ENCODE data around the gene RPE65.
"Not testable (repeated sequence)": the region's sequence is repeated elsewhere in the genome, so short reads cannot be mapped to it uniquely, and the experiment has no call there.

Gene RPE65

GRCh38 chr1:68449901-68450300 lies at the start of gene RPE65:
Gene RPE65 (minus strand): TSS chr1:68449954. CDS start chr1:68449905, 49 bp downstream.
- DNase-seq = no peak

GRCh38 chr1:68497358-68497698 lies 47.6 kb upstream of the RPE65 start:
- no peak for DNase-seq

DNA sequence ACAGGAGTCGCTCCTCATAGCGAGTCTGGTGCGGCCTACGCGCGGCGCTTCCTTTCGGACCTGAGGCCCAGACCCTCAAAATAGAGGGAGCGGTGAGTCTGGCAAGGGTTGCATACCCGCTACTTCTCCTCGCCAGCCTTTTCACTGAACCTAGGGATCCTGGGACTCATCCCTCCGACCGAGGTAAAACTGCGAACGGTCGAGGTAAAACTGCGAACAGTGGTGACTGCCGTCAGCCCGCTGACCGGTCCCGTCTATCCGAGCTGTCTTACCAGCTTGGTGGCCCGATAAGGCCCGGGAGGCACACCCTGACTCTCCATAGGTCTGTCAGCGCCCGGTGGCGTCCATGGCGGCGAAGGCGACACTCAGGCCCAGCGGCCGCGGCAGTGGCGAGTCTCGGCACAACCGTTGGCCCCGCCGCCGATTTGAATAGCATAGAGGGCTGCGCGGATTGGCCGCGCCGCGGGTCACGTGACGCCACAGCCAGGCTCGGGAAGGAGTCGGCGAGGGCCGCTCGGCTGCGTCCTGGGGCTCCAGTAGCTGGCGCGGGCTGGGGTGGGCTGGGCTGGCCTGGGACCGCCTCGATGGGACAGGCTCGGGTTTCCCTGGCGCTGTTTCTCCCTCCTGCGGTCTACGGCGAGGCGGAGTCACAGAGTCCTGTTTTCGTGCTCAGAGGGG lies 47.1 kb upstream of the RPE65 start, which contains the start of gene DEPDC1:
TSS of gene DEPDC1 (minus strand) at position 403 of the 678 bp plus-strand sequence. CDS start at position 320, 83 bp downstream.
- DNase-seq = peak; percentile 69

- DNase-seq = no peak
These were observed 46.4 kb upstream of the RPE65 start for GRCh38 chr1:68495968-68496679.

- DNase-seq = no peak
These were observed 45.8 kb upstream of the RPE65 start for GRCh38 chr1:68495532-68495931.

DNA sequence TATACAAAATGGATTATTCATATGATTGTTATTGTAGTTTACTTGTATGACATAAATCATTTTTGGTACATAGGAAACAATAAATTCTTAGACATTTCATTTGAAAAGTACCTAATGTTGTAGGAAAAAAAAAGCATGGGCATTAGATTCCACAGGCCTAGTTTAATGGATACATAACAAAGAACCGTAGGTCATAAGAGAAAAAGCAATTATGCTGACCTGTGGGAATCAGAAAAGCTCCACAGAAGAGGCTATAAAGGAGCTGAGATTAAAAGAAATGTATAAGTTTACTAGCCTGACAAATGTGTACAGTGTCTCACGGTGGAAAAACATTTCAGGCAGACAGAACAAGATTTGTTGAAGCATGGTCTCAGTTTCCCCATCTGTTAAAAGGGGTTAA lies 43.4 kb upstream of the RPE65 start:
- no peak for DNase-seq

GRCh38 chr1:68492255-68492654 lies 42.5 kb upstream of the RPE65 start:
- not testable (repeated sequence) for DNase-seq

DNA sequence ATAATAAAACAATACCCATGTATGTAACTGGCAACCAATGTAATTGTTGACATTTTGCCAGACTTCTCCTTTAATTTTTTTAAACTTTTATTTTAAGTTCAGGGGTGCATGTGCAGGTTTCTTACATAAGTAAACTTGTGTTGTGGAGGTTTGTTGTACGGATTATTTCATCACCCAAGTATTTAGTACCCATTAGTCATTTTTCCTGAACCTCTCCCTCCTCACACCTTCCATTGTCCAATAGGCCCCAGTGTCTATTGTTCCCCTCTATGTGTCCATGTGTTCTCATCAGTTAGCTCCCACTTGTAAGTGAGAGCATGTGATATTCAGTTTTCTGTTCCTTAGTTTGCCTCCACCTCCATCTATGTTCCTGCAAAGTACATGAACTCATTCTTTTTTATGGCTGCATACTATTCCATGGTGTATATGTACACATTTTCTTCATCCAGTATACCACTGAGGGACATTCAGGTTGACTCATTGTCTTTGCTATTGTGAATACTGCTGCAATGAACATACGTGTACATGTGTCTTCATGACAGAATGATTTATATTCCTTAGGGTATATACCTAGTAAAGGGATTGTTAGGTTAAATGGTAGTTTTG lies 40.4 kb upstream of the RPE65 start:
- DNase-seq = no peak

GRCh38 chr1:68485431-68486022 lies 35.8 kb upstream of the RPE65 start:
- no peak for DNase-seq

GRCh38 chr1:68484618-68485017 lies 34.9 kb upstream of the RPE65 start:
- no peak for DNase-seq

DNA sequence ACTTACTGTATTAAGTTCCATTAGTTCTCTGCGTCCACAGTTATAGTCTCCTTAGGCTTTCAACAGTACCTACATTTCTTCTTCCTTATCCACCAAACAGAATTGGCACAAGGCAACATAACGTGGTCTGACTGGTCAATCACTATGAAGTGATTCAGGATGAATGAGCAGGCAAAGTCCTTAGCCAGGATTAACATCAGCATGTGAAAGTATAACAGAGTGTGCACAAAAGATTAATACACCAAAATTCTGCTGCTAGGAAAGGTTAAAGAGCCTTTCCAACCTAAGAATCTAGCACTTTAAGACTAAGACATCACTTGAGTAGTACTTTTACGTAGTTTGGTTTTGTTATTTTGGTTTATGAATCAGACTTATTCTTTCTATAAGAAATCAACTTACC lies 31.3 kb upstream of the RPE65 start:
- no peak for DNase-seq

DNA sequence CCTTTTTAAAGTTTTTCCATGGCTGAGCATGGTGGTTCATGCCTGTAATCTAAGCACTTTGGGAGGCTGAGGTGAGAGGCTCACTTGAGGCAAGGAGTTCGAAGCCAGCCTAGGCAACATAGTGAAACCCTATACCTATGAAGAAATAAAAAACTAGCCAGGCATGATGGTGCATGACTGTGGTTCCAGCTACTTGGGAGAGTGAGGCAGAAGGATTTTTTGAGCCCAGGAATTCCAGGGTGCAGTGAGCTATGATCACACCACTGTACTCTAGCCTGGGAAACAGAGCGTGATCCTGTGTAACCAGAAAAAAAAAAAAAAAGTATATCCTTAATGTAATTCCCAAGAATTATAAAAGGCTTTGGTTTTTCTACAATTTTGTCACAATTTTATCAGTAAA lies 29.7 kb upstream of the RPE65 start:
- DNase-seq = no peak

DNA sequence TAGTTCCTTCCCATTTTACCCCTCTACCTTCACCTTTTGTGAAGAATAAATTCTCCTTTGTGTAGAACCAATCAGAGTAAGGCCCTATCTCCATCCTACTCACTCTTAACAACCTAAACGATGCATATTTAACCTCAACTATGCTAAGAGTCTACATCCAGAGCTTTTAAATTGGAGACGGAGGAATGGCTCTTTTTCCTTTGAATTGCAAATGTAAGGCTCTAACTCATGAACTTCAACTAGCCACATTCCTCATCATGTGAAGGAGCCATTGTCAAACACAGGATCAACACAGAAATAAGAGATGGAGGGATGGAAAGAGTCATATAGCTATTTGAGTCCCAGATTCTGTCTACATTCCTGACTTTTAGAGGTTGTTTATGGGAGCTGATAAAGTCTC lies 28.9 kb upstream of the RPE65 start:
- no peak for DNase-seq

DNA sequence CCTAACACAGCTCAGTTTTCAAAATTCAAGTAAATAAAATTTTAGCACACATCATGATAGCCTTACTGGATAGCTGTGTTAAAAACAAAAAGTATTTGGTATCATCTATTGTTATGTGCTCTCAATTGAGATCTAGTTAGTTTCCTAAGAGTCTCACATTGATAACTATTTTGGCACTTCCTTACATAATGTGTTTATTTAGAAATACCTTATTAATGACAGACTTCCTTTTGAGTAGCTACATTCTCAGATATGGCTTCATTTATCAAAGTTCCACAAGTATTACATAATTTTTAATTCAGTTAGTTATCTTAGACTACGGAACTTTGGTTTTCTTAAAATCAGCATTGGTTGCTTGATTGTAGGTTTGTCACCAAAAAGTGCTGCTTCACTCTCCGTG lies 26.9 kb upstream of the RPE65 start:
- DNase-seq = not testable (repeated sequence)

DNA sequence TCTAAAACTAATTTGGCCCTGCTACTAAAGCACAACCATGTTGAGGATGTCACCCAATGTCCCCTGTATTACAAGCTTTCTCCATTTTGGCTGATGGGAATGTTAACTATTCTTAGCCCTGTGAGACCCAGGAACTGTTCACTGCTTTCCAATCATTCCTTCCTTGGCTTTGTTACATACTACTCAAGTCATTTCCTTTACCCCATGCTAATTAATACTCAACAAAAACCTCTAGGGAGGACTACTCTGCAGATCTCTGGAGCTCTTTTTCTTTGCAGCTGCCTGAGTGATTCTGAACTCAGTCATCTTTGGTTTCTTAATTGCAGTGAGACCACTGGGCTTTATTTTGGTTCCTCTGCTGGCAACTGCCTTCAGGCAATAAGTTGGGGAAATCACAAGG lies 23.3 kb upstream of the RPE65 start:
- no peak for DNase-seq

GRCh38 chr1:68470388-68470970 lies 20.7 kb upstream of the RPE65 start:
- no peak for DNase-seq

- no peak for DNase-seq
These were observed 15.1 kb upstream of the RPE65 start for GRCh38 chr1:68464891-68465290.

DNA sequence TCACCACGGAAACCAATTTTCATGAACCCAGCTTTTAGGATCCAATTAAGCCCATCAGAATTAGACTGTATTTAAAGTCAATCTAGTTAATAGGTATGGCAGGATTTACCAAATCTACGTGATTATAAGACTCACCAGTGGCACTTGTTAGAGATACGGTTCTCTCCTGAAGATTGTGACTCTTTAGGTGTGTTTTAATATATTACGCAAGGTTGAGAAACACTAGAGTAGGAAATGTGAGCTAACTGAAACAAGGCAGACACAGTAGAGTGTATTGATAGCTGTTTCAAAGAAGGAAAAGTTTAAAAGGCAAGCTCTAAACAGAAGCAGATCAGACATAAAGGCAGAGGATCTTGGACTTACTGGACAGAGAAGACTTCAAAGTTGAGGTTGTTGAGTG lies 11.2 kb upstream of the RPE65 start:
- DNase-seq = no peak

DNA sequence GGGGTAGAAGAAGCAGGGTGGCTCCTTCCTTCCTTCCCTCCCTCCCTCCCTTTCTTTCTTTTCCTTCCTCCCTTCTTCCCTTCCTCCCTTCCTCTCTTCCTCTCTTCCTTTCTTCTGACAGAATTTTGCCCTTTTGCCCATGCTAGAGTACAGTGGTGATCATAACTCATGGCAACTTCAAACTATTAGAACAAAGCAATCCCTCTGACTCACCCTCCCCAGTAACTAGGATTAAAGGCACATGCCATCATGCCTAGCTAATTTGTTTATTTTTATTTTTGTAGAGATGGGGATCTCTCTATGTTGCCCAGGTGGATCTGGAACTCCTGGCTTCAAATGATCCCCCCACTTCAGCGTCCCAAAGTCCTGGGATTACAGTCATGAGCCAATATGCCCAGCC lies 10.0 kb upstream of the RPE65 start:
- DNase-seq = no peak

DNA sequence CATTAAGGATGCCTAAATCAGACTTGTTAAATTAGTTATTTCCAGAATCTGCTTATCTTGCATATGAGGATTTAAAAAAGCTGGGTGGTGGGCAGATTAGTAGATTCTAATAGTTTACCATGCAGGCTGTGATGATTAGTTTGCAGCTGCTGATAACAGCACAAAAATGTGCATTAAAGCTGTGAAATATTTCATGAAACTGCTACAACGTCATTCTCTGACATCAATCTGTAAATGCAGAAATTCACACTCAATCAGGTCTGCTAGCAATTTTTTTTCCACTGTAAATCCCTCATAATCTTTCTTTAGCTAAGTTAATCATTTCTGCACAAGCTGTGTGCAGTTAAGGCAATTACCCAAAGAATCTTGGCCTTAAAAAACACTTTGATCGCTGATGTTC lies 9.3 kb upstream of the RPE65 start:
- DNase-seq = no peak

GRCh38 chr1:68456202-68456601 lies 6.4 kb upstream of the RPE65 start:
- DNase-seq = no peak

- no peak for DNase-seq
These were observed 4.8 kb upstream of the RPE65 start for GRCh38 chr1:68454534-68454933.

DNA sequence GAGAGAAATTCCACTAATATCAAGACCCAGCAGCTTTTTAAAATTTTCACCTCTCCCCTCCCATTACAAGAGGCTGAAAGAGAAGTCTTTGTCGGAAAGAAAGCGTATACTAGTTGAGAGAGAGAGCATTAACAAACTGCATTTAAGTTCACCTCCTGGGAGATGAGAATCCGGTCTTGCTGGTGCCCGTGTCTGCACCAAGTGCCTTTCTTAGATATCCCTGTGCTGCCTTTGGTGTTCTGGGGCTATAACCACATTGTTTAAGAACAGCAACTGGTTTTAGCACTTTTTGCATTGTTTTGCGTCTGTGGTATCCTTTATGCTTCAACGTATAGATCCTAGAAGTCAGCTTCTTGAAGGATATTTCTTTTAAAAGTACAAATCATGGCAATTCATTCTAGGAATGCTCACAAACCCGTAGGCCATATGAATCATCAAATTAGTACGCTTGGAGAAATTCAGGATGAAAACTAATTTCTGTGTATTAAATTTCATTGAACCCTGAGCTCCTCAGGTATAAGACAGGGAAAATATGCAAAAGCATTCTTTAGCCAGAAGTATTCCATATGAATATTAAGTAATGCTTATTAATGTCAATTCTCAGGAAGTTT lies 3.4 kb upstream of the RPE65 start:
- DNase-seq = no peak
